AG09319 (cell line): ENCODE data around the gene GRK4.

Experiments used
- DNase-seq: peaks from one replicate; pipeline ENCODE4 v3.0.0-alpha.2; 2010; ENCODE audit warnings: low read depth; ENCODE audit errors: extremely low read depth
- CTCF ChIP-seq: IDR thresholded peaks from 2 replicates; pipeline ENCODE4 v1.5.1; 2011; ENCODE audit warnings: low read depth, mild to moderate bottlenecking, inconsistent platforms, low read length, moderate library complexity

GRK4 gene

GRCh38 chr4:3079694-3080123 lies 116.3 kb downstream of the GRK4 start:
- no peak for DNase-seq
- TF ChIP-seq CTCF: no peak

GRCh38 chr4:3082925-3083515 lies 119.6 kb downstream of the GRK4 start:
- no peak for TF ChIP-seq CTCF
- no peak for DNase-seq

- DNase-seq: no peak
- no peak for TF ChIP-seq CTCF
Observed at GRCh38 chr4:3083732-3084131, 120.4 kb downstream of the GRK4 start.

- no peak for DNase-seq
- TF ChIP-seq CTCF: no peak
Observed at GRCh38 chr4:3085948-3086670, 122.7 kb downstream of the GRK4 start.

- DNase-seq: no peak
- TF ChIP-seq CTCF: no peak
Observed at GRCh38 chr4:3087115-3087797, 123.9 kb downstream of the GRK4 start.
